ENCODE data around the gene SPAST. TPM values are rescaled to one million over a fixed set of nuclear protein-coding genes. Genes with fewer than 3 reads are reported as not detected.

SPAST gene
- total and polyA plus RNA-seq, 2 experiments from 2014 or later: 15.5 to 33.9 TPM

DNA sequence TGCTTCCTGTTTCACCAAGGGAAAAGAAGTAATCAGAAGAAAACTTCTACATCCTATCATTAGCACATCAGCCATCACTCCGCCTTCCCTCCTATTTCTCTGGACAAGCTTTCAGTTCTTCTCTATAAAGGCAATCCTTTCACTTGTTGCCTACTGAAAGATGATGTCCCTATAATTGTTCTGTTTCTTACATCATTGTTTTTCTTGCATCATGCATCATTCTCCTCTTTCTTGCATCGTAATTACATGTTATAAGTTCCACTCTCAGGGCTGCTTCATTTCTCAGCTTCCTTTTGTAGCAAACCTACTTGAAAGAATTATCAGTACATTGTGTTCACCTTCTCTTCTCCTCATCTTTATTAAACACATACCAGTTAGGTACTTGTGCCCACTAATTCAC lies 109.5 kb downstream of the SPAST start:
- H3K4me3 Mint-ChIP-seq: no peak overlapping the region
- H3K36me3 ChIP-seq (ENCODE audit: insufficient read depth): peaks cover 8% of the 10 kb centered on the region
- H3F3A ChIP-seq (replicated peaks; ENCODE audit: low read depth): no peaks in the 10 kb centered on the region
- no peaks in the 10 kb centered on the region for H3K4me1 ChIP-seq (ENCODE audit: insufficient read depth)
- no peak overlapping the region for H2AFZ ChIP-seq
- no peaks in the 10 kb centered on the region for H3K27me3 Mint-ChIP-seq (ENCODE audit: insufficient read depth, low read depth, poor library complexity)
- H3K9me2 ChIP-seq (ENCODE audit: insufficient read depth): no peaks in the 10 kb centered on the region
- H3K27ac Mint-ChIP-seq: no peak overlapping the region
- ATAC-seq: no peak
- DNase-seq (ENCODE audit: low spot score): no peak
- H3K4me3 ChIP-seq: no peak overlapping the region
- peaks cover 23% of the 10 kb centered on the region for H3K79me2 ChIP-seq (replicated peaks; ENCODE audit: insufficient read depth)
- H3K4me2 ChIP-seq: no peak overlapping the region
- no peaks in the 10 kb centered on the region for H3K27me3 ChIP-seq (ENCODE audit: insufficient read depth)
- H3K4me1 Mint-ChIP-seq: no peaks in the 10 kb centered on the region
- no peak overlapping the region for H3K27ac ChIP-seq (ENCODE audit: low read depth)
- peaks cover 26% of the 10 kb centered on the region for H3K36me3 Mint-ChIP-seq (ENCODE audit: low read depth)
- TF ChIP-seq, protein P1, sequence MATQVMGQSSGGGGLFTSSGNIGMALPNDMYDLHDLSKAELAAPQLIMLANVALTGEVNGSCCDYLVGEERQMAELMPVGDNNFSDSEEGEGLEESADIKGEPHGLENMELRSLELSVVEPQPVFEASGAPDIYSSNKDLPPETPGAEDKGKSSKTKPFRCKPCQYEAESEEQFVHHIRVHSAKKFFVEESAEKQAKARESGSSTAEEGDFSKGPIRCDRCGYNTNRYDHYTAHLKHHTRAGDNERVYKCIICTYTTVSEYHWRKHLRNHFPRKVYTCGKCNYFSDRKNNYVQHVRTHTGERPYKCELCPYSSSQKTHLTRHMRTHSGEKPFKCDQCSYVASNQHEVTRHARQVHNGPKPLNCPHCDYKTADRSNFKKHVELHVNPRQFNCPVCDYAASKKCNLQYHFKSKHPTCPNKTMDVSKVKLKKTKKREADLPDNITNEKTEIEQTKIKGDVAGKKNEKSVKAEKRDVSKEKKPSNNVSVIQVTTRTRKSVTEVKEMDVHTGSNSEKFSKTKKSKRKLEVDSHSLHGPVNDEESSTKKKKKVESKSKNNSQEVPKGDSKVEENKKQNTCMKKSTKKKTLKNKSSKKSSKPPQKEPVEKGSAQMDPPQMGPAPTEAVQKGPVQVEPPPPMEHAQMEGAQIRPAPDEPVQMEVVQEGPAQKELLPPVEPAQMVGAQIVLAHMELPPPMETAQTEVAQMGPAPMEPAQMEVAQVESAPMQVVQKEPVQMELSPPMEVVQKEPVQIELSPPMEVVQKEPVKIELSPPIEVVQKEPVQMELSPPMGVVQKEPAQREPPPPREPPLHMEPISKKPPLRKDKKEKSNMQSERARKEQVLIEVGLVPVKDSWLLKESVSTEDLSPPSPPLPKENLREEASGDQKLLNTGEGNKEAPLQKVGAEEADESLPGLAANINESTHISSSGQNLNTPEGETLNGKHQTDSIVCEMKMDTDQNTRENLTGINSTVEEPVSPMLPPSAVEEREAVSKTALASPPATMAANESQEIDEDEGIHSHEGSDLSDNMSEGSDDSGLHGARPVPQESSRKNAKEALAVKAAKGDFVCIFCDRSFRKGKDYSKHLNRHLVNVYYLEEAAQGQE (IDR thresholded peaks at IDR 0.05; ENCODE audit: unreplicated experiment): no peak
- TF ChIP-seq ZNF331 (CRISPR knock-in tag; IDR thresholded peaks at IDR 0.05; ENCODE audit: low read depth) (no peak), ZNF114 (CRISPR knock-in tag; IDR thresholded peaks at IDR 0.05) (no peak), EZH2 (IDR thresholded peaks at IDR 0.05; ENCODE audit: low read depth, unreplicated experiment) (no peak), JUNB (IDR thresholded peaks at IDR 0.05; ENCODE audit: unreplicated experiment) (no peak), CREB1 (CRISPR knock-in tag; IDR thresholded peaks at IDR 0.05; ENCODE audit: low read depth) (no peak)
- TF ChIP-seq, protein P2, sequence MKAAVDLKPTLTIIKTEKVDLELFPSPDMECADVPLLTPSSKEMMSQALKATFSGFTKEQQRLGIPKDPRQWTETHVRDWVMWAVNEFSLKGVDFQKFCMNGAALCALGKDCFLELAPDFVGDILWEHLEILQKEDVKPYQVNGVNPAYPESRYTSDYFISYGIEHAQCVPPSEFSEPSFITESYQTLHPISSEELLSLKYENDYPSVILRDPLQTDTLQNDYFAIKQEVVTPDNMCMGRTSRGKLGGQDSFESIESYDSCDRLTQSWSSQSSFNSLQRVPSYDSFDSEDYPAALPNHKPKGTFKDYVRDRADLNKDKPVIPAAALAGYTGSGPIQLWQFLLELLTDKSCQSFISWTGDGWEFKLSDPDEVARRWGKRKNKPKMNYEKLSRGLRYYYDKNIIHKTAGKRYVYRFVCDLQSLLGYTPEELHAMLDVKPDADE (IDR thresholded peaks at IDR 0.05): no peak
- TF ChIP-seq, protein P3, sequence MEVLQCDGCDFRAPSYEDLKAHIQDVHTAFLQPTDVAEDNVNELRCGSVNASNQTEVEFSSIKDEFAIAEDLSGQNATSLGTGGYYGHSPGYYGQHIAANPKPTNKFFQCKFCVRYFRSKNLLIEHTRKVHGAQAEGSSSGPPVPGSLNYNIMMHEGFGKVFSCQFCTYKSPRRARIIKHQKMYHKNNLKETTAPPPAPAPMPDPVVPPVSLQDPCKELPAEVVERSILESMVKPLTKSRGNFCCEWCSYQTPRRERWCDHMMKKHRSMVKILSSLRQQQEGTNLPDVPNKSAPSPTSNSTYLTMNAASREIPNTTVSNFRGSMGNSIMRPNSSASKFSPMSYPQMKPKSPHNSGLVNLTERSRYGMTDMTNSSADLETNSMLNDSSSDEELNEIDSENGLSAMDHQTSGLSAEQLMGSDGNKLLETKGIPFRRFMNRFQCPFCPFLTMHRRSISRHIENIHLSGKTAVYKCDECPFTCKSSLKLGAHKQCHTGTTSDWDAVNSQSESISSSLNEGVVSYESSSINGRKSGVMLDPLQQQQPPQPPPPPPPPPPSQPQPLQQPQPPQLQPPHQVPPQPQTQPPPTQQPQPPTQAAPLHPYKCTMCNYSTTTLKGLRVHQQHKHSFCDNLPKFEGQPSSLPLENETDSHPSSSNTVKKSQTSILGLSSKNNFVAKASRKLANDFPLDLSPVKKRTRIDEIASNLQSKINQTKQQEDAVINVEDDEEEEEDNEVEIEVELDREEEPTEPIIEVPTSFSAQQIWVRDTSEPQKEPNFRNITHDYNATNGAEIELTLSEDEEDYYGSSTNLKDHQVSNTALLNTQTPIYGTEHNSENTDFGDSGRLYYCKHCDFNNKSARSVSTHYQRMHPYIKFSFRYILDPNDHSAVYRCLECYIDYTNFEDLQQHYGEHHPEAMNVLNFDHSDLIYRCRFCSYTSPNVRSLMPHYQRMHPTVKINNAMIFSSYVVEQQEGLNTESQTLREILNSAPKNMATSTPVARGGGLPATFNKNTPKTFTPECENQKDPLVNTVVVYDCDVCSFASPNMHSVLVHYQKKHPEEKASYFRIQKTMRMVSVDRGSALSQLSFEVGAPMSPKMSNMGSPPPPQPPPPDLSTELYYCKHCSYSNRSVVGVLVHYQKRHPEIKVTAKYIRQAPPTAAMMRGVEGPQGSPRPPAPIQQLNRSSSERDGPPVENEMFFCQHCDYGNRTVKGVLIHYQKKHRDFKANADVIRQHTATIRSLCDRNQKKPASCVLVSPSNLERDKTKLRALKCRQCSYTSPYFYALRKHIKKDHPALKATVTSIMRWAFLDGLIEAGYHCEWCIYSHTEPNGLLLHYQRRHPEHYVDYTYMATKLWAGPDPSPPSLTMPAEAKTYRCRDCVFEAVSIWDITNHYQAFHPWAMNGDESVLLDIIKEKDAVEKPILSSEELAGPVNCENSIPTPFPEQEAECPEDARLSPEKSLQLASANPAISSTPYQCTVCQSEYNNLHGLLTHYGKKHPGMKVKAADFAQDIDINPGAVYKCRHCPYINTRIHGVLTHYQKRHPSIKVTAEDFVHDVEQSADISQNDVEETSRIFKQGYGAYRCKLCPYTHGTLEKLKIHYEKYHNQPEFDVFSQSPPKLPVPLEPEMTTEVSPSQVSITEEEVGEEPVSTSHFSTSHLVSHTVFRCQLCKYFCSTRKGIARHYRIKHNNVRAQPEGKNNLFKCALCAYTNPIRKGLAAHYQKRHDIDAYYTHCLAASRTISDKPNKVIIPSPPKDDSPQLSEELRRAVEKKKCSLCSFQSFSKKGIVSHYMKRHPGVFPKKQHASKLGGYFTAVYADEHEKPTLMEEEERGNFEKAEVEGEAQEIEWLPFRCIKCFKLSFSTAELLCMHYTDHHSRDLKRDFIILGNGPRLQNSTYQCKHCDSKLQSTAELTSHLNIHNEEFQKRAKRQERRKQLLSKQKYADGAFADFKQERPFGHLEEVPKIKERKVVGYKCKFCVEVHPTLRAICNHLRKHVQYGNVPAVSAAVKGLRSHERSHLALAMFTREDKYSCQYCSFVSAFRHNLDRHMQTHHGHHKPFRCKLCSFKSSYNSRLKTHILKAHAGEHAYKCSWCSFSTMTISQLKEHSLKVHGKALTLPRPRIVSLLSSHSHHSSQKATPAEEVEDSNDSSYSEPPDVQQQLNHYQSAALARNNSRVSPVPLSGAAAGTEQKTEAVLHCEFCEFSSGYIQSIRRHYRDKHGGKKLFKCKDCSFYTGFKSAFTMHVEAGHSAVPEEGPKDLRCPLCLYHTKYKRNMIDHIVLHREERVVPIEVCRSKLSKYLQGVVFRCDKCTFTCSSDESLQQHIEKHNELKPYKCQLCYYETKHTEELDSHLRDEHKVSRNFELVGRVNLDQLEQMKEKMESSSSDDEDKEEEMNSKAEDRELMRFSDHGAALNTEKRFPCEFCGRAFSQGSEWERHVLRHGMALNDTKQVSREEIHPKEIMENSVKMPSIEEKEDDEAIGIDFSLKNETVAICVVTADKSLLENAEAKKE (CRISPR knock-in tag; IDR thresholded peaks at IDR 0.05): no peak
- H4K20me1 ChIP-seq (replicated peaks; ENCODE audit: insufficient read depth): peaks cover 13% of the 10 kb centered on the region; the same call in 1 of the 2 replicates
- H3K9me3 Mint-ChIP-seq: no peaks in the 10 kb centered on the region
